GM12891 (cell line): ENCODE measurements around the gene REPIN1.

ENCODE experiments used
- POLR2A ChIP-seq: IDR thresholded peaks from 2 replicates; pipeline ENCODE4 v1.6.1; 2011; ENCODE audit warnings: low read depth, low read length, control low read depth
- POLR2AphosphoS5 ChIP-seq: IDR thresholded peaks from 2 replicates; pipeline ENCODE4 v1.6.1; 2011; ENCODE audit warnings: low read depth, low read length, control low read depth
- SPI1 ChIP-seq: IDR thresholded peaks from 2 replicates; pipeline ENCODE4 v1.6.1; 2011; ENCODE audit warnings: low read depth, low read length, control low read depth
- TAF1 ChIP-seq: IDR thresholded peaks from 2 replicates; pipeline ENCODE4 v1.6.1; 2011; ENCODE audit warnings: low read depth, low read length, control low read depth

- TF ChIP-seq POLR2AphosphoS5 (no peak), POLR2A (no peak), TAF1 (no peak), SPI1 (no peak)
These were observed 28.2 kb downstream of the REPIN1 start for GRCh38 chr7:150396851-150397260.
